H1 (cell line): ENCODE data around the gene KCNMA1. TPM values are rescaled to one million over a fixed set of nuclear protein-coding genes. Genes with fewer than 3 reads are reported as not detected.

Experiments used
- CTCF ChIA-PET: fragments of 300-600 bp; sonication (Branson Sonifier 250); formaldehyde crosslinking; loops from one replicate; lab custom pipeline; 2021; ENCODE audit not compliant: partially characterized antibody; lab: Charles Lee
- POLR2A ChIA-PET: fragments of 300-600 bp; sonication (Branson Sonifier 250); formaldehyde crosslinking; loops from one replicate; lab custom pipeline; 2021; ENCODE audit warnings: inconsistent platforms; ENCODE audit not compliant: partially characterized antibody; lab: Charles Lee
- DNase-seq, 2 experiments: peaks; one replicate each; pipeline versions ENCODE4 v3.0.0 to v3.0.0-alpha.2; 2010 to 2022; ENCODE audit warnings: low spot score in 2 of 2, low read depth in 1 of 2, mixed read lengths in 1 of 2
- FAIRE-seq: peaks from 2 replicates; lab custom pipeline; 2011; peaks lifted over from hg19 to GRCh38; lab: Jason Lieb, UNC
- H2AFZ ChIP-seq: 2 replicates; pipeline ENCODE4 v1.8.1; 2012; ENCODE audit warnings: low read length, inconsistent platforms
- H2AK5ac ChIP-seq: 2 replicates; pipeline ENCODE4 v1.6.1; 2013; ENCODE audit warnings: low read depth, low read length
- H2BK120ac ChIP-seq: replicated peaks from 2 replicates; pipeline ENCODE3; 2013; ENCODE audit warnings: low read depth, low read length, inconsistent platforms
- H2BK12ac ChIP-seq: 2 replicates; pipeline ENCODE4 v1.6.1; 2013; ENCODE audit warnings: low read depth, low read length
- H2BK15ac ChIP-seq: 2 replicates; pipeline ENCODE4 v1.6.1; 2013; ENCODE audit warnings: low read length
- H2BK20ac ChIP-seq: 2 replicates; pipeline ENCODE4 v1.6.1; 2013; ENCODE audit warnings: low read length
- H2BK5ac ChIP-seq: 2 replicates; pipeline ENCODE4 v1.6.1; 2013; ENCODE audit warnings: low read depth, low read length
- H3K14ac ChIP-seq: 2 replicates; pipeline ENCODE4 v1.6.1; 2013; ENCODE audit warnings: inconsistent platforms; ENCODE audit not compliant: insufficient read length
- H3K18ac ChIP-seq: 2 replicates; pipeline ENCODE4 v1.6.1; 2013; ENCODE audit warnings: low read length; ENCODE audit errors: extremely low read depth
- H3K23ac ChIP-seq: 2 replicates; pipeline ENCODE4 v1.6.1; 2013; ENCODE audit warnings: inconsistent platforms; ENCODE audit not compliant: insufficient read length
- H3K23me2 ChIP-seq: 2 replicates; pipeline ENCODE4 v1.6.1; 2013; ENCODE audit warnings: low read depth, low read length
- H3K27ac ChIP-seq: 2 replicates; pipeline ENCODE4 v1.6.1; 2011; ENCODE audit warnings: low read depth, low read length, inconsistent platforms
- H3K27me3 ChIP-seq, 4 experiments: replicated peaks in 1 of 4; 1 replicate in 1 of 4; 2 replicates in 3 of 4; pipeline versions ENCODE4 v1.6.1 to v1.8.1; 2011 to 2013; ENCODE audit warnings: low read length in 3 of 4, mild to moderate bottlenecking in 3 of 4, inconsistent platforms in 2 of 4, mixed read lengths in 2 of 4, moderate library complexity in 1 of 4; ENCODE audit not compliant: control insufficient read depth in 3 of 4, insufficient read depth in 3 of 4; ENCODE audit errors: extremely low read depth in 1 of 4
- H3K36me3 ChIP-seq, 4 experiments: 2 replicates each; pipeline versions ENCODE4 v1.6.1 to v1.8.1; 2011 to 2013; ENCODE audit warnings: mild to moderate bottlenecking in 4 of 4, low read length in 3 of 4, moderate library complexity in 2 of 4, control low read depth in 1 of 4, inconsistent platforms in 1 of 4; ENCODE audit not compliant: insufficient read depth in 4 of 4, control insufficient read depth in 2 of 4
- H3K4ac ChIP-seq: replicated peaks from 2 replicates; pipeline ENCODE3; 2013; ENCODE audit warnings: low read length, low read depth, mixed read lengths, inconsistent platforms; ENCODE audit not compliant: insufficient read length
- H3K4me1 ChIP-seq, 4 experiments: replicated peaks in 1 of 4; 1 replicate in 1 of 4; 2 replicates in 3 of 4; pipeline versions ENCODE4 v1.6.1 to v1.8.1; 2011 to 2013; ENCODE audit warnings: low read length in 3 of 4, inconsistent platforms in 2 of 4, mixed read lengths in 1 of 4; ENCODE audit not compliant: insufficient read depth in 4 of 4, control insufficient read depth in 3 of 4
- H3K4me2 ChIP-seq, 2 experiments: 2 replicates each; pipeline versions ENCODE4 v1.6.1 to v1.8.1; 2011 to 2013; ENCODE audit warnings: low read depth in 2 of 2, low read length in 2 of 2, control low read depth in 1 of 2, inconsistent platforms in 1 of 2, mild to moderate bottlenecking in 1 of 2; ENCODE audit not compliant: insufficient read depth in 1 of 2
- H3K4me3 ChIP-seq, 4 experiments: fragments of 200-600, 300-600 bp in 1 of 4; sonication (generic), shearing (Covaris generic), sonication (Bioruptor Twin) in 1 of 4; 2 replicates each; pipeline versions ENCODE4 v1.5.1 to v1.8.1; 2011 to 2016; ENCODE audit warnings: low read length in 4 of 4, low read depth in 3 of 4, control low read depth in 2 of 4, inconsistent platforms in 2 of 4, mild to moderate bottlenecking in 2 of 4, mixed read lengths in 1 of 4, moderate library complexity in 1 of 4; ENCODE audit not compliant: insufficient read depth in 2 of 4; ENCODE audit errors: extremely low read depth in 1 of 4
- H3K56ac ChIP-seq: replicated peaks from 2 replicates; pipeline ENCODE3; 2013; ENCODE audit warnings: low read depth, mild to moderate bottlenecking, mixed read lengths, low read length, inconsistent platforms; ENCODE audit not compliant: insufficient read length
- H3K79me1 ChIP-seq: 2 replicates; pipeline ENCODE4 v1.6.1; 2013; ENCODE audit warnings: low read depth, low read length, control low read depth
- H3K79me2 ChIP-seq, 2 experiments: 2 replicates each; pipeline versions ENCODE4 v1.6.1 to v1.8.1; 2012 to 2013; ENCODE audit warnings: low read length in 2 of 2, mild to moderate bottlenecking in 2 of 2, inconsistent platforms in 1 of 2; ENCODE audit not compliant: insufficient read depth in 2 of 2, control insufficient read depth in 1 of 2
- H3K9ac ChIP-seq, 4 experiments: replicated peaks in 1 of 4; 1 replicate in 1 of 4; 2 replicates in 3 of 4; pipeline versions ENCODE4 v1.6.1 to v1.8.1; 2011 to 2013; ENCODE audit warnings: low read depth in 3 of 4, low read length in 3 of 4, control low read depth in 2 of 4, mild to moderate bottlenecking in 2 of 4, moderate library complexity in 2 of 4, inconsistent platforms in 1 of 4; ENCODE audit errors: extremely low read depth in 1 of 4
- H3K9me3 ChIP-seq, 2 experiments: 2 replicates each; pipeline versions ENCODE4 v1.6.1 to v1.8.1; 2012 to 2013; ENCODE audit warnings: mild to moderate bottlenecking in 2 of 2, moderate library complexity in 2 of 2, control low read depth in 1 of 2, inconsistent platforms in 1 of 2, low read depth in 1 of 2, low read length in 1 of 2, mixed read lengths in 1 of 2; ENCODE audit not compliant: insufficient read depth in 2 of 2
- H4K20me1 ChIP-seq, 2 experiments: replicated peaks in 1 of 2; 2 replicates each; pipeline versions ENCODE3 to v1.8.1; 2011 to 2013; ENCODE audit warnings: inconsistent platforms in 2 of 2, low read length in 2 of 2, mild to moderate bottlenecking in 1 of 2; ENCODE audit not compliant: insufficient read depth in 2 of 2, control insufficient read depth in 1 of 2
- H4K5ac ChIP-seq: 2 replicates; pipeline ENCODE4 v1.6.1; 2013; ENCODE audit warnings: low read length, low read depth, mixed read lengths, inconsistent platforms; ENCODE audit not compliant: insufficient read length
- H4K8ac ChIP-seq: 2 replicates; pipeline ENCODE4 v1.8.0; 2013; ENCODE audit warnings: mild to moderate bottlenecking, moderate library complexity, low read length, inconsistent platforms; ENCODE audit not compliant: insufficient read depth; ENCODE audit errors: extremely low read depth
- H4K91ac ChIP-seq: replicated peaks from 2 replicates; pipeline ENCODE3; 2013; ENCODE audit warnings: low read length, mixed read lengths, inconsistent platforms; ENCODE audit not compliant: insufficient read length
- GTF2F1 ChIP-seq: IDR thresholded peaks from 2 replicates; pipeline ENCODE4 v1.6.1; 2012; ENCODE audit warnings: low read depth, low read length, improper control_type of control experiment, borderline replicate concordance
- PHF8 ChIP-seq: fragments of 200-600 bp; sonication (generic); conservative IDR thresholded peaks from 2 replicates; pipeline ENCODE4 v1.7.1; 2012; ENCODE audit warnings: low read depth, mild to moderate bottlenecking, inconsistent platforms, low read length, moderate library complexity
- WGBS, 2 experiments: shearing (Covaris generic) in 1 of 2; methylation state at CpG; one replicate each; pipeline versions ENCODE4 v1.1.6 to v1.1.7; 2013 to 2015; ENCODE audit warnings: low lambda C conversion rate in 2 of 2, mixed read lengths in 2 of 2, inconsistent platforms in 1 of 2, low coverage in 1 of 2, missing lambda C conversion rate in 1 of 2; ENCODE audit not compliant: insufficient replicate concordance in 2 of 2, insufficient coverage in 1 of 2, insufficient read length in 1 of 2; ENCODE audit errors: extremely low coverage in 1 of 2, missing lambda C conversion rate in 1 of 2; 5-methylcytosine and 5-hydroxymethylcytosine counted together
- polyA plus RNA-seq, 7 experiments: library from polyadenylated mRNA; depleted of rRNA in 3 of 7; stranded (reverse) in 5 of 7; unstranded in 2 of 7; fragments of >200 nt in 5 of 7; fragments of 200-250 nt in 2 of 7; gene quantifications; 1 replicate in 5 of 7; 2 replicates in 1 of 7; 4 replicates in 1 of 7; pipeline versions ENCODE4 v1.2.1 to v1.2.3, GENCODE V29; 2011 to 2013; ENCODE audit warnings: missing spikeins in 2 of 7, mixed read lengths in 2 of 7
- total RNA-seq: library from RNA; stranded (reverse); fragmentation: NEBNext Ultra II Directional; extraction: Animal tissue kit (Norgen Biotek cat#: 25700); gene quantifications from 2 replicates; pipeline ENCODE4 v1.2.1, GENCODE V29; 2021

The KCNMA1 gene
- total and polyA plus RNA-seq, 2 of the 8 experiments (the other 6 are each of a cell fraction or from before 2014, with no cell fraction given), result 10.2 to 11.1 TPM

DNA sequence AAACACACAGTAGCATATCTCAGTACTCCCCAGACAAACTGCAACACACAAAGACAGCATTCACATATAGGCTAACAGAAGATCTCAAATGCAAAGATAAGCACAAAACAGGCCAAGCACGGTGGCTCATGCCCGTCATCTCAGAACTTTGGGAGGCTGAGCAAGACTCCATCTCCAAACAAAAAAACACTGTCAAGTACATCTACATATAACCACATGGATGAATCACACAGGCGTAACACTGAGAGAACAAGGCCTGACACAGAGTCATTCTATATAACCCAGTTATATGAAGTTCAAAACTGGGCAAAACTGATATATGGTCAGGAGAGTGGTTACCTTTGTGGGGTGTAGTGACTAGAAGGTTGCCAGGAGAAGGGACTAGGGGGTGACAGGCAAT is 506.4 kb downstream of the KCNMA1 start:
- Histone ChIP-seq H3K18ac (no peak overlapping the region), H2BK12ac (no peak overlapping the region), H3K27me3 (no peaks in the 10 kb centered on the region), H3K23me2 (no peaks in the 10 kb centered on the region), H4K91ac (no peak overlapping the region), H3K14ac (no peak overlapping the region), H3K4ac (no peak overlapping the region), H3K9ac (no peak overlapping the region), H4K5ac (no peak overlapping the region), H4K20me1 (no peaks in the 10 kb centered on the region), H3K79me2 (no peaks in the 10 kb centered on the region), H2BK5ac (no peak overlapping the region), H2BK15ac (no peak overlapping the region), H3K56ac (no peak overlapping the region), H3K23ac (no peak overlapping the region), H3K9me3 (no peaks in the 10 kb centered on the region), H3K27ac (no peak overlapping the region), H3K79me1 (no peaks in the 10 kb centered on the region), H3K4me2 (no peak overlapping the region), H3K4me3 (no peak overlapping the region), H3K4me1 (no peaks in the 10 kb centered on the region), H3K36me3 (no peaks in the 10 kb centered on the region), H2BK20ac (0 out of 2 replicates have a peak overlapping the region, but pooled peaks have one; percentile 66), H2AK5ac (no peak overlapping the region), H2AFZ (no peak overlapping the region), H4K8ac (no peak overlapping the region), H2BK120ac (no peak overlapping the region)
- ChIA-PET CTCF (no interaction called here), POLR2A (no interaction called here)
- WGBS, 2 experiments, result 94% methylated on average over 3 of the region's 3 CpGs; no CpG with 5 or more reads in 1 of the 2 experiments
- no peak for FAIRE-seq
- no peak for DNase-seq
- no peak for TF ChIP-seq GTF2F1
- TF ChIP-seq PHF8, result no peak
